ENCODE data around the gene SEPTIN6. TPM values are rescaled to one million over a fixed set of nuclear protein-coding genes. Genes with fewer than 3 reads are reported as not detected.

The SEPTIN6 gene
- total and polyA plus RNA-seq, 2 of the 4 experiments (the other 2 are of a cell fraction) = 16.2 to 19.0 TPM

DNA sequence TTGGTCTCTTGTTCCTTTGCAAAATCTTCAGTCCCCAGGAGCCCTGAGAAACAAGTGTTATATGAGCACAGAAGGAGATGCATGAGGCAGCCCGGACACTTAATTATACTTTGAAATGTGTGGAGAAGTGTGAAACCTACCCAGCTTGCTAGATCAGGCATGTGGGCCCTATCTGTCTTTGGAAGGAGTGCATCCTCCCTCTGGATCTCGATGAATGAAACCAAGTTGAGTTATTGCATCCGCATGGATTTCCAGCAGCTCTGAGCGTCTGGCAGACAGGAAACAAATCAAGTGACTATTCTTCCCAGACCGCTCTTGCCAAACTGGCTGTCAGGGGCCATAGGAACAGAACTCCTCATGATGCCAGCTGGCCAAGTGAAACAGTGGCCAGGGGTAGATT lies 45.8 kb upstream of the SEPTIN6 start:
- no peaks in the 10 kb centered on the region for H3K9me3 ChIP-seq (ENCODE audit: control insufficient read depth, insufficient read depth, low read length)
- H3K27me3 ChIP-seq (ENCODE audit: control insufficient read depth, insufficient read depth, low read length) = peaks cover 3% of the 10 kb centered on the region; the same call in 1 of the 2 replicates
- H2BK120ac ChIP-seq (ENCODE audit: low read depth, low read length) = no peak overlapping the region
- no peak overlapping the region for H3K4me3 ChIP-seq (ENCODE audit: insufficient read depth, low read depth, low read length)
- H3K14ac ChIP-seq (replicated peaks; ENCODE audit: low read depth, low read length) = no peak overlapping the region
- H3K9ac ChIP-seq (ENCODE audit: low read depth, low read length) = no peak overlapping the region
- no peaks in the 10 kb centered on the region for H3K79me1 ChIP-seq (ENCODE audit: low read depth in 1 of 2, low read length in 2 of 2)
- ChIA-PET POLR2A (ENCODE audit: unreplicated experiment) (no interaction called here), CTCF (no interaction called here)
- H2BK15ac ChIP-seq (ENCODE audit: low read depth, low read length) = no peak overlapping the region
- no peak overlapping the region for H3K18ac ChIP-seq (ENCODE audit: low read depth, low read length)
- H4K91ac ChIP-seq (ENCODE audit: insufficient read depth, low read depth, low read length) = no peak overlapping the region
- no peak overlapping the region for H4K8ac ChIP-seq (ENCODE audit: low read depth in 2 of 2, low read length in 2 of 2)
- intact Hi-C loops (cut with micrococcal nuclease) = no loop called here
- H3K23ac ChIP-seq (ENCODE audit: low read depth, low read length) = no peak overlapping the region
- no peak overlapping the region for H2AK9ac ChIP-seq (replicated peaks; ENCODE audit: low read depth, low read length, poor library complexity)
- no peak overlapping the region for H3K27ac ChIP-seq (ENCODE audit: insufficient read depth, low read length)
- H4K5ac ChIP-seq (ENCODE audit: low read depth, low read length) = no peak overlapping the region
- H3K9me1 ChIP-seq (ENCODE audit: insufficient read depth, low read length) = no peaks in the 10 kb centered on the region
- H3K4me1 ChIP-seq (ENCODE audit: control insufficient read depth, insufficient read depth, low read length) = peaks cover 5% of the 10 kb centered on the region; the same call in 1 of the 2 replicates
- no peaks in the 10 kb centered on the region for H3K36me3 ChIP-seq (ENCODE audit: control insufficient read depth, insufficient read depth, low read length)
- in situ Hi-C loops (cut with MboI; ENCODE audit: low sequenced_read_pairs) = loop anchor here (25.0 kb wide), 1 partner anchor 226 kb away; no protein-coding TSS in a partner anchor
- no peaks in the 10 kb centered on the region for H4K20me1 ChIP-seq (ENCODE audit: insufficient read depth, low read length)
- WGBS, 2 experiments (ENCODE audit: extremely low coverage in 2 of 2, insufficient read length in 1 of 2) = no CpG with 5 or more reads among the region's 5 CpGs
- no peak overlapping the region for H2AFZ ChIP-seq (replicated peaks; ENCODE audit: low read length, poor library complexity)
- H2AK5ac ChIP-seq (ENCODE audit: low read depth, low read length) = no peak overlapping the region
- no peak overlapping the region for H3K56ac ChIP-seq (ENCODE audit: extremely low read depth, insufficient read depth, low read length)
- no peak overlapping the region for H2BK20ac ChIP-seq (ENCODE audit: low read depth, low read length)
- TF ChIP-seq NFE2L2 (IDR thresholded peaks at IDR 0.05; ENCODE audit: low read depth, low read length) (no peak), MAFK (IDR thresholded peaks at IDR 0.05; ENCODE audit: low read depth, low read length) (no peak), POLR2A (IDR thresholded peaks at IDR 0.05; ENCODE audit: low read depth, low read length) (no peak), MXI1 (IDR thresholded peaks at IDR 0.05; ENCODE audit: borderline replicate concordance, low read depth, low read length) (no peak), CEBPB (IDR thresholded peaks at IDR 0.05; ENCODE audit: low read depth, low read length) (no peak)
- TF ChIP-seq, protein P1, sequence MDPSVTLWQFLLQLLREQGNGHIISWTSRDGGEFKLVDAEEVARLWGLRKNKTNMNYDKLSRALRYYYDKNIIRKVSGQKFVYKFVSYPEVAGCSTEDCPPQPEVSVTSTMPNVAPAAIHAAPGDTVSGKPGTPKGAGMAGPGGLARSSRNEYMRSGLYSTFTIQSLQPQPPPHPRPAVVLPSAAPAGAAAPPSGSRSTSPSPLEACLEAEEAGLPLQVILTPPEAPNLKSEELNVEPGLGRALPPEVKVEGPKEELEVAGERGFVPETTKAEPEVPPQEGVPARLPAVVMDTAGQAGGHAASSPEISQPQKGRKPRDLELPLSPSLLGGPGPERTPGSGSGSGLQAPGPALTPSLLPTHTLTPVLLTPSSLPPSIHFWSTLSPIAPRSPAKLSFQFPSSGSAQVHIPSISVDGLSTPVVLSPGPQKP (IDR thresholded peaks at IDR 0.05; ENCODE audit: borderline replicate concordance, low read depth, low read length) = no peak
- TF ChIP-seq, protein P2, sequence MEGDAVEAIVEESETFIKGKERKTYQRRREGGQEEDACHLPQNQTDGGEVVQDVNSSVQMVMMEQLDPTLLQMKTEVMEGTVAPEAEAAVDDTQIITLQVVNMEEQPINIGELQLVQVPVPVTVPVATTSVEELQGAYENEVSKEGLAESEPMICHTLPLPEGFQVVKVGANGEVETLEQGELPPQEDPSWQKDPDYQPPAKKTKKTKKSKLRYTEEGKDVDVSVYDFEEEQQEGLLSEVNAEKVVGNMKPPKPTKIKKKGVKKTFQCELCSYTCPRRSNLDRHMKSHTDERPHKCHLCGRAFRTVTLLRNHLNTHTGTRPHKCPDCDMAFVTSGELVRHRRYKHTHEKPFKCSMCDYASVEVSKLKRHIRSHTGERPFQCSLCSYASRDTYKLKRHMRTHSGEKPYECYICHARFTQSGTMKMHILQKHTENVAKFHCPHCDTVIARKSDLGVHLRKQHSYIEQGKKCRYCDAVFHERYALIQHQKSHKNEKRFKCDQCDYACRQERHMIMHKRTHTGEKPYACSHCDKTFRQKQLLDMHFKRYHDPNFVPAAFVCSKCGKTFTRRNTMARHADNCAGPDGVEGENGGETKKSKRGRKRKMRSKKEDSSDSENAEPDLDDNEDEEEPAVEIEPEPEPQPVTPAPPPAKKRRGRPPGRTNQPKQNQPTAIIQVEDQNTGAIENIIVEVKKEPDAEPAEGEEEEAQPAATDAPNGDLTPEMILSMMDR (conservative IDR thresholded peaks at IDR 0.05; ENCODE audit: low read depth, low read length) = no peak
- DNase-seq (no peak), ATAC-seq (ENCODE audit: low read depth) (no peak)
- no TSS peak for BruUV-seq (replicated peaks)
- dilution Hi-C loops (cut with HindIII; ENCODE audit: low sequenced_read_pairs, unreplicated experiment) = no loop called here
- H3K4ac ChIP-seq (ENCODE audit: low read depth, low read length) = no peak overlapping the region
- no peak overlapping the region for H3K4me2 ChIP-seq (ENCODE audit: low read depth, low read length)
- H2BK5ac ChIP-seq (ENCODE audit: low read depth, low read length, poor library complexity, severe bottlenecking) = no peak overlapping the region

All from IMR-90 (cell line).